Activated CD4-positive, alpha-beta memory T cell treated with anti-CD3 and anti-CD28 coated beads for 36 hours (primary cell): Measurements from ENCODE around the gene MMS22L. TPM values are rescaled to one million over a fixed set of nuclear protein-coding genes. Genes with fewer than 3 reads are reported as not detected.

Experiments
- CTCF ChIA-PET: fragments of 350-600 bp; sonication (Branson Sonifier 250); formaldehyde crosslinking; loops from one replicate; lab custom pipeline; 2021; ENCODE audit warnings: antibody characterized with exemption, inconsistent platforms; lab: Charles Lee
- POLR2A ChIA-PET: fragments of 350-600 bp; sonication (Branson Sonifier 250); formaldehyde crosslinking; loops from one replicate; lab custom pipeline; 2021; ENCODE audit warnings: antibody characterized with exemption; lab: Charles Lee
- DNase-seq: peaks from one replicate; pipeline ENCODE4 v3.0.0-alpha.2; 2020
- H3K27ac Mint-ChIP-seq: one replicate; pipeline ENCODE4 v1.8.0; 2021; ENCODE audit warnings: mixed read lengths
- H3K27me3 Mint-ChIP-seq: one replicate; pipeline ENCODE4 v1.8.0; 2021; ENCODE audit warnings: mixed read lengths
- H3K36me3 Mint-ChIP-seq: one replicate; pipeline ENCODE4 v1.8.0; 2021; ENCODE audit warnings: mixed read lengths
- H3K4me1 Mint-ChIP-seq: one replicate; pipeline ENCODE4 v1.8.0; 2021; ENCODE audit warnings: low read depth, mixed read lengths
- H3K4me3 Mint-ChIP-seq: one replicate; pipeline ENCODE4 v1.8.0; 2021; ENCODE audit warnings: mild to moderate bottlenecking, mixed read lengths
- H3K9me3 Mint-ChIP-seq: one replicate; pipeline ENCODE4 v1.8.0; 2021; ENCODE audit warnings: mixed read lengths
- intact Hi-C: fragments of 100-400 bp; cut with micrococcal nuclease; formaldehyde crosslinking; loops from one replicate; pipeline ENCODE4 v1.15.1; 2023
- total RNA-seq, 2 experiments: library from RNA; stranded (reverse); gene quantifications; one replicate each; pipeline ENCODE4 v1.2.3, GENCODE V29; 2021

MMS22L gene
- total RNA-seq, 2 experiments from 2014 or later: 38.5 to 43.3 TPM

GRCh38 chr6:97292671-97293070 lies 9.7 kb upstream of the MMS22L start:
- Mint-ChIP-seq H3K4me1 (no peaks in the 10 kb centered on the region), H3K27ac (no peak overlapping the region), H3K27me3 (peaks cover 17% of the 10 kb centered on the region), H3K9me3 (peaks cover 5% of the 10 kb centered on the region), H3K4me3 (no peak overlapping the region), H3K36me3 (no peaks in the 10 kb centered on the region)
- ChIA-PET CTCF (no interaction called here), POLR2A (no interaction called here)
- intact Hi-C loops: no loop called here
- no peak for DNase-seq

- ChIA-PET POLR2A (no interaction called here), CTCF (no interaction called here)
- Mint-ChIP-seq H3K9me3 (peaks cover 5% of the 10 kb centered on the region), H3K4me3 (no peak overlapping the region), H3K4me1 (no peaks in the 10 kb centered on the region), H3K27me3 (peaks cover 17% of the 10 kb centered on the region), H3K36me3 (no peaks in the 10 kb centered on the region), H3K27ac (no peak overlapping the region)
- no peak for DNase-seq
- intact Hi-C loops: no loop called here
Measured at GRCh38 chr6:97291896-97292295, 8.9 kb upstream of the MMS22L start.

GRCh38 chr6:97289332-97289731 lies 6.3 kb upstream of the MMS22L start:
- no peak overlapping the region for H3K4me3 Mint-ChIP-seq
- H3K4me1 Mint-ChIP-seq: no peaks in the 10 kb centered on the region

GRCh38 chr6:97288188-97288587 lies 5.2 kb upstream of the MMS22L start:
- Mint-ChIP-seq H3K27ac (no peak overlapping the region), H3K27me3 (peaks cover 6% of the 10 kb centered on the region), H3K9me3 (peaks cover 5% of the 10 kb centered on the region), H3K4me3 (no peak overlapping the region), H3K36me3 (no peaks in the 10 kb centered on the region), H3K4me1 (peaks cover 6% of the 10 kb centered on the region)
- no peak for DNase-seq
- ChIA-PET POLR2A (no interaction called here), CTCF (no interaction called here)
- intact Hi-C loops: loop anchor here (10.0 kb wide), 1 partner anchor 1547 kb away; the partner anchor contains the start of gene POU3F2

More at GRCh38 chr6:97289332-97289731, 6.3 kb upstream of the MMS22L start:
- DNase-seq: no peak
- Mint-ChIP-seq H3K27ac (no peak overlapping the region), H3K9me3 (peaks cover 5% of the 10 kb centered on the region), H3K27me3 (peaks cover 8% of the 10 kb centered on the region), H3K36me3 (no peaks in the 10 kb centered on the region)
- ChIA-PET POLR2A (no interaction called here), CTCF (no interaction called here)
- intact Hi-C loops: loop anchor here (10.0 kb wide), 1 partner anchor 1545 kb away; the partner anchor contains the start of gene POU3F2

- H3K27ac Mint-ChIP-seq: peak overlapping the region; percentile 69
- no peak for DNase-seq
- peaks cover 29% of the 10 kb centered on the region for H3K4me1 Mint-ChIP-seq
- POLR2A ChIA-PET: no interaction called here
- CTCF ChIA-PET: no interaction called here
- peaks cover 30% of the 10 kb centered on the region for H3K36me3 Mint-ChIP-seq
- H3K4me3 Mint-ChIP-seq: peak overlapping the region; percentile 91
- no peaks in the 10 kb centered on the region for H3K9me3 Mint-ChIP-seq
- intact Hi-C loops: loop anchor here (2.0 to 10.0 kb wide), 4 partner anchors 110 to 1553 kb away; partner anchors contain the start of genes POU3F2 and UFL1
- no peaks in the 10 kb centered on the region for H3K27me3 Mint-ChIP-seq
Measured at GRCh38 chr6:97282238-97282725, 734 bp downstream of the MMS22L start.

- peak overlapping the region; percentile 48 for H3K4me3 Mint-ChIP-seq
- H3K4me1 Mint-ChIP-seq: peaks cover 32% of the 10 kb centered on the region
- intact Hi-C loops: loop anchor here (5.0 to 10.0 kb wide), 3 partner anchors 112 to 1554 kb away; partner anchors contain the start of gene POU3F2
- peaks cover 37% of the 10 kb centered on the region for H3K36me3 Mint-ChIP-seq
- H3K27me3 Mint-ChIP-seq: no peaks in the 10 kb centered on the region
- DNase-seq: no peak
- ChIA-PET POLR2A (no interaction called here), CTCF (no interaction called here)
- no peaks in the 10 kb centered on the region for H3K9me3 Mint-ChIP-seq
- no peak overlapping the region for H3K27ac Mint-ChIP-seq
Measured at GRCh38 chr6:97280766-97281165, 2.2 kb downstream of the MMS22L start.

- no peaks in the 10 kb centered on the region for H3K9me3 Mint-ChIP-seq
- CTCF ChIA-PET: no interaction called here
- no peak overlapping the region for H3K4me3 Mint-ChIP-seq
- H3K4me1 Mint-ChIP-seq: peaks cover 17% of the 10 kb centered on the region
- no peak overlapping the region for H3K27ac Mint-ChIP-seq
- POLR2A ChIA-PET: no interaction called here
- H3K36me3 Mint-ChIP-seq: peaks cover 58% of the 10 kb centered on the region
- DNase-seq: no peak
- H3K27me3 Mint-ChIP-seq: no peaks in the 10 kb centered on the region
- intact Hi-C loops: no loop called here
Measured at GRCh38 chr6:97275804-97276203, 7.2 kb downstream of the MMS22L start.

- POLR2A ChIA-PET: no interaction called here
Measured at GRCh38 chr6:97269821-97270220, 13.2 kb downstream of the MMS22L start.

GRCh38 chr6:97262676-97263075 lies 20.3 kb downstream of the MMS22L start:
- no peak for DNase-seq
- CTCF ChIA-PET: no interaction called here
- peaks cover 58% of the 10 kb centered on the region for H3K36me3 Mint-ChIP-seq
- H3K9me3 Mint-ChIP-seq: peaks cover 5% of the 10 kb centered on the region
- H3K4me3 Mint-ChIP-seq: no peak overlapping the region
- H3K4me1 Mint-ChIP-seq: no peaks in the 10 kb centered on the region
- H3K27ac Mint-ChIP-seq: no peak overlapping the region
- no peaks in the 10 kb centered on the region for H3K27me3 Mint-ChIP-seq
- POLR2A ChIA-PET: no interaction called here
- intact Hi-C loops: no loop called here

More at GRCh38 chr6:97269821-97270220, 13.2 kb downstream of the MMS22L start:
- Mint-ChIP-seq H3K4me1 (no peaks in the 10 kb centered on the region), H3K9me3 (peaks cover 5% of the 10 kb centered on the region), H3K4me3 (no peak overlapping the region), H3K36me3 (peaks cover 49% of the 10 kb centered on the region), H3K27ac (no peak overlapping the region), H3K27me3 (no peaks in the 10 kb centered on the region)
- no peak for DNase-seq
- intact Hi-C loops: no loop called here
- CTCF ChIA-PET: no interaction called here

GRCh38 chr6:97246842-97247241 lies 36.2 kb downstream of the MMS22L start:
- peaks cover 43% of the 10 kb centered on the region for H3K36me3 Mint-ChIP-seq
- CTCF ChIA-PET: no interaction called here

GRCh38 chr6:97240222-97240621 lies 42.8 kb downstream of the MMS22L start:
- H3K9me3 Mint-ChIP-seq: peaks cover 9% of the 10 kb centered on the region
- peaks cover 57% of the 10 kb centered on the region for H3K36me3 Mint-ChIP-seq
- POLR2A ChIA-PET: no interaction called here
- DNase-seq: no peak
- intact Hi-C loops: no loop called here
- H3K4me1 Mint-ChIP-seq: no peaks in the 10 kb centered on the region
- no peak overlapping the region for H3K4me3 Mint-ChIP-seq
- H3K27me3 Mint-ChIP-seq: no peaks in the 10 kb centered on the region
- no peak overlapping the region for H3K27ac Mint-ChIP-seq
- CTCF ChIA-PET: interaction anchor here (0.6 kb wide), 1 partner anchor 51 kb away, joined by 3 read pairs; no protein-coding TSS in a partner anchor

More at GRCh38 chr6:97246842-97247241, 36.2 kb downstream of the MMS22L start:
- Mint-ChIP-seq H3K27me3 (no peaks in the 10 kb centered on the region), H3K27ac (no peak overlapping the region), H3K4me1 (no peaks in the 10 kb centered on the region), H3K9me3 (peaks cover 4% of the 10 kb centered on the region), H3K4me3 (no peak overlapping the region)
- no peak for DNase-seq
- intact Hi-C loops: no loop called here
- POLR2A ChIA-PET: no interaction called here

GRCh38 chr6:97231911-97232310 lies 51.1 kb downstream of the MMS22L start:
- POLR2A ChIA-PET: no interaction called here
- no peak overlapping the region for H3K4me3 Mint-ChIP-seq
- H3K27me3 Mint-ChIP-seq: no peaks in the 10 kb centered on the region
- no peak for DNase-seq
- intact Hi-C loops: no loop called here
- peaks cover 51% of the 10 kb centered on the region for H3K36me3 Mint-ChIP-seq
- no peaks in the 10 kb centered on the region for H3K4me1 Mint-ChIP-seq
- no peak overlapping the region for H3K27ac Mint-ChIP-seq
- no peaks in the 10 kb centered on the region for H3K9me3 Mint-ChIP-seq
- CTCF ChIA-PET: no interaction called here

- H3K4me3 Mint-ChIP-seq: no peak overlapping the region
- intact Hi-C loops: no loop called here
- CTCF ChIA-PET: no interaction called here
- POLR2A ChIA-PET: no interaction called here
- H3K27ac Mint-ChIP-seq: no peak overlapping the region
- no peak for DNase-seq
- peaks cover 14% of the 10 kb centered on the region for H3K36me3 Mint-ChIP-seq
- H3K9me3 Mint-ChIP-seq: no peaks in the 10 kb centered on the region
- no peaks in the 10 kb centered on the region for H3K4me1 Mint-ChIP-seq
- H3K27me3 Mint-ChIP-seq: no peaks in the 10 kb centered on the region
Measured at GRCh38 chr6:97222903-97223302, 60.1 kb downstream of the MMS22L start.
